ENCODE measurements around the gene EHMT2.

GRCh38 chr6:31935823-31936222 lies 38.3 kb upstream of the EHMT2 start:
- TF ChIP-seq CTCF (conservative IDR thresholded peaks at IDR 0.05 in 1 of 2, IDR thresholded peaks at IDR 0.05 in 1 of 2; ENCODE audit: extremely low read depth in 1 of 2, insufficient read depth in 1 of 2, low read depth in 1 of 2, low read length in 2 of 2) (no peak), EZH2 (IDR thresholded peaks at IDR 0.05; ENCODE audit: borderline replicate concordance, low read length) (no peak)
